H1 (cell line): ENCODE data around the gene CSF3R.
"Not testable (repeated sequence)": the region's sequence is repeated elsewhere in the genome, so short reads cannot be mapped to it uniquely, and the experiment has no call there.

Experiments used
- EGR1 ChIP-seq: IDR thresholded peaks from 2 replicates; pipeline ENCODE4 v1.6.1; 2011; ENCODE audit warnings: low read depth, low read length, borderline replicate concordance
- EP300 ChIP-seq, 2 experiments: IDR thresholded peaks; 1 replicate in 1 of 2; 2 replicates in 1 of 2; pipeline ENCODE4 v1.6.1; 2011 to 2012; ENCODE audit warnings: low read depth in 2 of 2, low read length in 2 of 2, mild to moderate bottlenecking in 2 of 2, borderline replicate concordance in 1 of 2, inconsistent platforms in 1 of 2, moderate library complexity in 1 of 2
- KDM5A ChIP-seq: fragments of 200-600 bp; IDR thresholded peaks from 2 replicates; pipeline ENCODE4 v1.7.1; 2012; ENCODE audit warnings: mild to moderate bottlenecking, low read length, inconsistent platforms, mixed read lengths
- MAFK ChIP-seq: IDR thresholded peaks from 2 replicates; pipeline ENCODE4 v1.6.1; 2012; ENCODE audit warnings: low read depth, mild to moderate bottlenecking, improper control_type of control experiment, low read length
- PHF8 ChIP-seq: fragments of 200-600 bp; sonication (generic); conservative IDR thresholded peaks from 2 replicates; pipeline ENCODE4 v1.7.1; 2012; ENCODE audit warnings: low read depth, mild to moderate bottlenecking, inconsistent platforms, low read length, moderate library complexity
- POLR2A ChIP-seq, 2 experiments: IDR thresholded peaks; 1 replicate in 1 of 2; 2 replicates in 1 of 2; pipeline ENCODE4 v1.6.1; 2011; ENCODE audit warnings: low read depth in 2 of 2, low read length in 2 of 2, mild to moderate bottlenecking in 2 of 2; ENCODE audit errors: control extremely low read depth in 1 of 2
- RAD21 ChIP-seq, 2 experiments: IDR thresholded peaks in 1 of 2; conservative IDR thresholded peaks in 1 of 2; 2 replicates each; pipeline ENCODE4 v1.6.1; 2011; ENCODE audit warnings: low read depth in 2 of 2, low read length in 2 of 2, improper control_type of control experiment in 1 of 2, inconsistent platforms in 1 of 2, mild to moderate bottlenecking in 1 of 2, moderate library complexity in 1 of 2
- SIX5 ChIP-seq: IDR thresholded peaks from 2 replicates; pipeline ENCODE4 v1.6.1; 2011; ENCODE audit warnings: mild to moderate bottlenecking, low read depth, low read length
- SUZ12 ChIP-seq: fragments of 200-600 bp; sonication (generic); IDR thresholded peaks from 2 replicates; pipeline ENCODE4 v1.6.1; 2012; ENCODE audit warnings: mild to moderate bottlenecking, inconsistent platforms, low read length, moderate library complexity, mixed read lengths
- TAF7 ChIP-seq: optimal IDR thresholded peaks from 2 replicates; pipeline ENCODE3; 2011; ENCODE audit warnings: low read depth, mild to moderate bottlenecking, inconsistent platforms, low read length, moderate library complexity, borderline replicate concordance
- TBP ChIP-seq: IDR thresholded peaks from 2 replicates; pipeline ENCODE4 v1.6.1; 2011; ENCODE audit warnings: low read depth, low read length, improper control_type of control experiment
- TEAD4 ChIP-seq: IDR thresholded peaks from 2 replicates; pipeline ENCODE4 v1.6.1; 2012; ENCODE audit warnings: low read depth, low read length, inconsistent platforms, mixed read lengths

GRCh38 chr1:36511220-36511619 is 28.5 kb upstream of the CSF3R start:
- not testable (repeated sequence) for TF ChIP-seq EP300 (IDR thresholded peaks at IDR 0.05; ENCODE audit: borderline replicate concordance in 1 of 2, low read depth in 2 of 2, low read length in 2 of 2); POLR2A (IDR thresholded peaks at IDR 0.05; ENCODE audit: control extremely low read depth in 1 of 2, low read depth in 2 of 2, low read length in 2 of 2); TEAD4; EGR1; SUZ12; PHF8; TAF7; TBP; RAD21 (IDR thresholded peaks at IDR 0.05 in 1 of 2, conservative IDR thresholded peaks at IDR 0.05 in 1 of 2; ENCODE audit: low read depth in 2 of 2, low read length in 2 of 2); MAFK; SIX5; KDM5A
